Stimulated activated CD8-positive, alpha-beta memory T cell treated with anti-CD3 and anti-CD28 coated beads, Interleukin-2, amount 100 ng/mL, for 48 hours (primary cell): ENCODE measurements around the gene MYO1H.
"Not testable (repeated sequence)": the region's sequence is repeated elsewhere in the genome, so short reads cannot be mapped to it uniquely, and the experiment has no call there.

Source experiments
- DNase-seq, 2 donors: peaks; one replicate each; pipeline ENCODE4 v3.0.0-alpha.2; 2020; ENCODE audit warnings: low read depth in 2 of 2

Gene MYO1H

GRCh38 chr12:109343677-109344076 is 4.0 kb upstream of the MYO1H start:
- DNase-seq: no peak

DNA sequence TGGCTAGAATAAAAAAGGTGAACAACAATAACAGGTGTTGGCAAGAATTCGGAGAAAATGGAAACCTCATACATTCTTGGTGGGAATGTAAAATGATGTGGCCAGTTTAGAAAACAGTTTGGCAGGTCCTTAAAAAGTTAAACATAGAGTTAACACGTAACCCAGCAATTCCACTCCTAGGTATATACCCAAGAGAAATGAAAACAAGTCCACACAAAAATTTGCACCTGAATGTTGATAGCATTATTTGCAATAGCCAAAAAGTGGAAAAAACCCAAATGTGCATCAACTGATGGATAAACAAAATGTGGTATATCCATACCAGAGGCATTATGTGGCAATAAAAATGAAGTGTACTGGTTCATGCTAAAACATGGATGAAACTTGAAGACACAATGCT is 2.3 kb upstream of the MYO1H start:
- no peak for DNase-seq

DNA sequence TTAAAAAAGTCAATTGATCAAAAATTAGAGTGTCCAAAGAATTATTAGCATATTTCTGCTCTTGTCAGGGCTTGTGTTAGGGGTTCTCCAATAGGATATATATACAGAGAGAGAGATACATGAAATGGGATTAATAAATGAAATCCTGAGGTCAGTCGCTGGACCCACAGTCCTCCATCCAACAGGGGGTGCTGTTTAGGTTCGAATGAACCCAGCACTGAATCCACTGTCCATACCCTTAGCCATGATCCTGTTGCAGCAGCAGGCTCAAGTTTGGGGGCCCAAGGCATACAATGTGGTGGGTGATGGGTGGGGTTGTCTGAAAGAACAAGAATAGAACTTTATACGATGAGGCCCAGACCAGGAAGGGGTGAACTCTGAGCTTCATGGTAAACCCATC is 780 bp upstream of the MYO1H start:
- DNase-seq: no peak

GRCh38 chr12:109352184-109352583 is 4.5 kb downstream of the MYO1H start:
- DNase-seq: no peak

DNA sequence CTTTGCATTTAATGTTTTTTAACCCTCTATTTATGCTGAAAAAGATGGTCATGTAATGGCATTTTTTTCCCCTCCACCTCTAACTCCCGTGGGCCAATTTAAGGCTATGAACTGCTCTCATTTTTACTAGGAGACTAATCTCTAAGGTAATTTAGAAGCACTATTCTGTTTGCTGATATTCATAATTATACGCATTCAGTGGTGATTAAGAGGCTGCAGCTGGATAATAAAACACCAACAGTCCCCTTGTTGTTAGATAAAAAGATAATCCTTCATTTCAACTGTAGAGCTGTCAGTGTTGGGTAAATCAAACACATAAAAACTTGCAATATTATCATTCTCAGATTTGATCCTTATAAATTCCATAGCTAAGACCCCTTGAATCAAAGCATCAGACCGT is 8.9 kb downstream of the MYO1H start:
- DNase-seq: no peak

- no peak for DNase-seq
These were observed 9.3 kb downstream of the MYO1H start for GRCh38 chr12:109357032-109357431.

DNA sequence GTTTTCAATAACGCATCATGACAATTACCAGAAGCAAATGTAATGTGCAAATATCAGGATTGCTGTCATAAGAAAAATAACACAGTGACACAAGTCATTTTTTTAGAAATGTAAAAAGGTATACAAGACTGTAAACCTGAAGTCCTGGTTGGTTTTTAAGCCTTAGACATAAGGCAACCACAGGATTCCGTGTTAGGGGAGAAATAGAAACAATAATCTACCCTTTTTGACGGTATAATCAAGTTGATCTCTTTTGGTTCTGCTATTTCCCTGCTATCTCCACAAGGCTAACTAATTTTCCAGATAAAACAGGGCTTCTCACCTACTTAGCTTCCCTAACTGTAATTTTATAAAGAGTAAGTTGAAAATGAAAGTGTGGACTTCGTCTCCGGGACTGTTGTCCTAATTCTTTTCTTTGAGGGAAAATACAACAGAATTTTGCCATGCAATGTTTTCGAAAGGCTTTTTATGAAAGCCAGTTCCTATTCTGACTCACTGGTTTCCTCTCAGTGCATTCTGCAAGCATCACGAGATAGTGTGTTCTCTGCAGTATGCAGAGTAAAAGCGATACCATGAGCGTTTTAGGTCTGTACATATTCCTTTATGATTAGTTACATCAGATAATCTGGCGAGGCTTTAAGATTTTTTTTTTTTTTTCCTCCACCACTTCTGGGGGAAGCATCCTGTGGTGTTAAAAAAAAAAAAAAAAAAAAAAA is 10.6 kb downstream of the MYO1H start:
- DNase-seq: no peak

GRCh38 chr12:109359131-109359690 is 11.5 kb downstream of the MYO1H start:
- DNase-seq: no peak

DNA sequence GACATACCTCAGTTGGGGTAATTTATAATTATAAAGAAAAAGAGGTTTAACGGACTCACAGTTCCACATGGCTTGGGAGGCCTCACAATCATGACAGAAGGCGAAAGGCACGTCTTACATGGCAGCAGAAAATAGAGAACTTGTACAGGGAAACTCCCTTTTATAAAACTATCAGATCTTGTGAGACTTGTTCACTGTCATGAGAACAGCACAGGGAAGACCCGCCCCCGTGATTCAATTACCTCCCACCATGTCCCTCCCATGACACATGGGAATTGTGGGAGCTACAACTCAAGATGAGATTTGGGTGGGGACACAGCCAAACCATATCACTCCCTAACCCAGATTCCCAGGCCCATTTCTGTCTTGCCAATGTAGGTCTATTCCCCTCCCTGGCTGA is 22.1 kb downstream of the MYO1H start:
- DNase-seq: no peak

GRCh38 chr12:109377139-109377685 is 29.5 kb downstream of the MYO1H start:
- DNase-seq: no peak

GRCh38 chr12:109378569-109378968 is 30.9 kb downstream of the MYO1H start:
- DNase-seq: no peak

GRCh38 chr12:109382031-109382430 is 34.3 kb downstream of the MYO1H start:
- no peak for DNase-seq

- no peak for DNase-seq
These were observed 35.5 kb downstream of the MYO1H start for GRCh38 chr12:109383240-109383639.

GRCh38 chr12:109385339-109386058 is 37.8 kb downstream of the MYO1H start:
- no peak for DNase-seq

DNA sequence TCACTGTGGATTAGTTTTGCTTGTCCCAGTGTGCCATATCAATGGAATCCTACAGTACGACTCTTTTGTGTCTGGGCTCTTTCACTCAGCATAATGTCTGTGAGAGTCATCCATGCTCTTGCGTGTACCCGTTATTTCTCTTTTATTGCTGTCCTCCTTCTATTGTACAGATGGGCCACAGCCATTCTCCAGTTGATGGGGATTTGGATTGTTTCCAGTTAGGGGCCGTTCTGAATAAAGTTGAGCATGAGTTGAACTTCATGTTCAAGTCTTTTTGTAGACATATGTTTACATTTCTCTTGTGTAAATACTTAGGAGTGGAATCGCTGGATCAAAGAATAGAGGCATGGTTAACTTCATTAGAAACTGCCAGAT is 38.3 kb downstream of the MYO1H start:
- DNase-seq: no peak

GRCh38 chr12:109387425-109388166 is 39.9 kb downstream of the MYO1H start:
- DNase-seq: no peak

GRCh38 chr12:109388167-109388563 is 40.5 kb downstream of the MYO1H start:
- DNase-seq: no peak

GRCh38 chr12:109389146-109389545 is 41.4 kb downstream of the MYO1H start:
- DNase-seq: no peak

DNA sequence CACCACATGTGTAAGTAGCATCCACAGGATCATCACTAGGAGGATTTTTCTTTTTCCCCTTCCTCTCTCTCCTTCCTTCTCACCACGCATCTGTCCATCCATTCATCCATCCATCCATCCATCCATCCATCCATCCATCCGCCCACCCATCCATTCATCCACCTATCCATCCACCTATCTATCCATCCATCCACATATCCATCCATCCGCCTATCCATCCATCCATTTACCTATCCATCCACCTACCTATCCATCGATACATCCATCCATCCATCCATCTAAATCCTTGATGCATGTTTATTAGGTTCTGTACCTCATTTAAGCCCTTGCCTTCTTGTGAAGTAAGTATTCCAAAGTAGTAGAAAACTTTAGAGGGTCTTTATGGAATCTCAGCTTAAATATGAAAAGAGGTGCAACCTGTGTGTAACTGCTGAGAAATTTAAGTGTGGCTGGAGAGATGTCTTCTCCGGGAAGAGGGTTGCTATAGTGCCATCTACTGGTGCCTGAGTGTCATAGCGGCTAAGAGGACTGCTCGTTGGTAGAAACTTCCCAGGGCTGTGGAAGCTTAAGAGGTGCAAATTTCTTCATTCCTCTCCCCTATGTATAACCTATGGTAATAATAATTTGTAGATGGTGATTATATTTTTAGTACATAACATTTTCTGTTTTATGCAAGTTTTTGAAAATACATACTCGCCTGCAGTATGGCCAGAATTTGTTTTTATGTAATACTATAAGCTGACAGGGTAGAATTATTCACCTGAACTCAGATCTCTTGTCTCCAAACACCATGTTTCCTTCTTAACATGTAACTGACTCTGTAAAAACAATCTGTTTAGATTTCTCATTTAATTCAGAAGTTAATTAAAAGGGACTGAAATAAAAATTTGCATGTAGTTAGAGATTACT is 46.0 kb downstream of the MYO1H start:
- DNase-seq: no peak

- no peak for DNase-seq
These were observed 47.2 kb downstream of the MYO1H start for GRCh38 chr12:109394891-109395290.

- DNase-seq: not testable (repeated sequence)
These were observed 57.1 kb downstream of the MYO1H start for GRCh38 chr12:109404841-109405240.
